MM.1S (cell line): ENCODE measurements around the gene SCUBE1.

ENCODE experiments used
- DNase-seq: peaks from one replicate; pipeline ENCODE4 v3.0.0-alpha.2; 2015
- H2AFZ ChIP-seq: fragments of 300-600 bp; sonication (generic); 2 replicates; pipeline ENCODE4 v1.6.0; 2016; ENCODE audit warnings: antibody characterized with exemption, low read length
- H3F3A ChIP-seq: fragments of 300-600 bp; sonication (generic); 2 replicates; pipeline ENCODE4 v1.6.1; 2016; ENCODE audit warnings: mild to moderate bottlenecking, antibody characterized with exemption, low read length, moderate library complexity, mixed read lengths; ENCODE audit not compliant: insufficient read depth
- H3K27ac ChIP-seq: fragments of 300-600 bp; sonication (generic); 2 replicates; pipeline ENCODE4 v1.5.1; 2016; ENCODE audit warnings: mild to moderate bottlenecking, low read length
- H3K27me3 ChIP-seq: fragments of 300-600 bp; sonication (generic); replicated peaks from 2 replicates; pipeline ENCODE4 v1.6.0; 2016; ENCODE audit warnings: low read length; ENCODE audit not compliant: insufficient read depth
- H3K36me3 ChIP-seq: fragments of 300-600 bp; sonication (generic); replicated peaks from 2 replicates; pipeline ENCODE4 v1.6.1; 2016; ENCODE audit warnings: mild to moderate bottlenecking, low read length, mixed read lengths; ENCODE audit not compliant: insufficient read depth
- H3K4me1 ChIP-seq: fragments of 300-600 bp; sonication (generic); 2 replicates; pipeline ENCODE4 v1.6.1; 2016; ENCODE audit warnings: low read length, mixed read lengths
- H3K4me2 ChIP-seq: fragments of 300-600 bp; sonication (generic); 2 replicates; pipeline ENCODE4 v1.6.0; 2016; ENCODE audit warnings: low read depth, low read length
- H3K4me3 ChIP-seq: fragments of 300-600 bp; sonication (generic); 2 replicates; pipeline ENCODE4 v1.5.1; 2016; ENCODE audit warnings: low read length, mixed read lengths
- H3K79me2 ChIP-seq: fragments of 300-600 bp; sonication (generic); 2 replicates; pipeline ENCODE4 v1.6.1; 2016; ENCODE audit warnings: mixed run types, low read length, mixed read lengths
- H3K9ac ChIP-seq: fragments of 300-600 bp; sonication (generic); 2 replicates; pipeline ENCODE4 v1.6.1; 2016; ENCODE audit warnings: low read length, mixed read lengths
- H3K9me2 ChIP-seq: fragments of 300-600 bp; sonication (generic); replicated peaks from 2 replicates; pipeline ENCODE4 v1.6.1; 2016; ENCODE audit warnings: mild to moderate bottlenecking, low read length, mixed read lengths; ENCODE audit not compliant: insufficient read depth
- H3K9me3 ChIP-seq: fragments of 300-600 bp; sonication (generic); replicated peaks from 2 replicates; pipeline ENCODE4 v1.6.1; 2016; ENCODE audit warnings: mild to moderate bottlenecking, low read length, mixed read lengths; ENCODE audit not compliant: insufficient read depth
- H4K20me1 ChIP-seq: fragments of 300-600 bp; sonication (generic); 2 replicates; pipeline ENCODE4 v1.6.1; 2016; ENCODE audit warnings: mild to moderate bottlenecking, low read length, moderate library complexity, mixed read lengths; ENCODE audit not compliant: insufficient read depth
- CTCF ChIP-seq: fragments of 300-600 bp; sonication (generic); IDR thresholded peaks from 2 replicates; pipeline ENCODE4 v1.5.1; 2016; ENCODE audit warnings: antibody characterized with exemption, low read length, mixed read lengths
- EZH2 ChIP-seq: fragments of 300-600 bp; sonication (generic); optimal IDR thresholded peaks from 2 replicates; pipeline ENCODE3; 2017; ENCODE audit warnings: low read depth, mild to moderate bottlenecking, antibody characterized with exemption, low read length, mixed read lengths
- EZH2phosphoT487 ChIP-seq: fragments of 300-600 bp; sonication (generic); IDR thresholded peaks from 2 replicates; pipeline ENCODE4 v1.6.1; 2018; ENCODE audit warnings: antibody characterized with exemption, low read length

SCUBE1 gene

GRCh38 chr22:43233529-43233928, 109.6 kb downstream of the SCUBE1 start:
- Histone ChIP-seq H3K9ac (no peak overlapping the region), H3K4me1 (no peaks in the 10 kb centered on the region), H3K4me2 (no peak overlapping the region), H3K27me3 (no peaks in the 10 kb centered on the region; the same call in 1 of the 2 replicates), H3K4me3 (no peak overlapping the region), H3K27ac (no peak overlapping the region), H3F3A (no peaks in the 10 kb centered on the region), H3K36me3 (no peaks in the 10 kb centered on the region), H3K79me2 (no peaks in the 10 kb centered on the region), H4K20me1 (no peaks in the 10 kb centered on the region), H3K9me3 (no peaks in the 10 kb centered on the region), H3K9me2 (no peaks in the 10 kb centered on the region), H2AFZ (no peak overlapping the region)
- TF ChIP-seq EZH2, result no peak
- no peak for TF ChIP-seq CTCF
- no peak for TF ChIP-seq EZH2phosphoT487
- no peak for DNase-seq

GRCh38 chr22:43232445-43232844, 110.7 kb downstream of the SCUBE1 start:
- no peak overlapping the region for H2AFZ ChIP-seq
- no peaks in the 10 kb centered on the region for H3F3A ChIP-seq
- no peak overlapping the region for H3K27ac ChIP-seq
- no peak overlapping the region for H3K4me3 ChIP-seq
- no peaks in the 10 kb centered on the region for H4K20me1 ChIP-seq
- no peaks in the 10 kb centered on the region for H3K9me3 ChIP-seq
- no peaks in the 10 kb centered on the region for H3K79me2 ChIP-seq
- no peaks in the 10 kb centered on the region for H3K36me3 ChIP-seq
- H3K9ac ChIP-seq, result no peak overlapping the region
- no peak for DNase-seq
- H3K4me2 ChIP-seq, result no peak overlapping the region
- no peaks in the 10 kb centered on the region for H3K9me2 ChIP-seq
- TF ChIP-seq EZH2phosphoT487 (no peak), EZH2 (no peak), CTCF (no peak)
- no peaks in the 10 kb centered on the region; the same call in 1 of the 2 replicates for H3K27me3 ChIP-seq
- no peaks in the 10 kb centered on the region for H3K4me1 ChIP-seq

- H3K9me3 ChIP-seq, result no peaks in the 10 kb centered on the region
- no peak overlapping the region for H3K9ac ChIP-seq
- no peaks in the 10 kb centered on the region; the same call in 1 of the 2 replicates for H3K27me3 ChIP-seq
- H3F3A ChIP-seq, result no peaks in the 10 kb centered on the region
- no peaks in the 10 kb centered on the region for H3K4me1 ChIP-seq
- H3K79me2 ChIP-seq, result no peaks in the 10 kb centered on the region
- no peak overlapping the region for H3K4me2 ChIP-seq
- no peaks in the 10 kb centered on the region for H4K20me1 ChIP-seq
- no peak for DNase-seq
- no peak overlapping the region for H2AFZ ChIP-seq
- no peaks in the 10 kb centered on the region for H3K9me2 ChIP-seq
- no peaks in the 10 kb centered on the region for H3K36me3 ChIP-seq
- TF ChIP-seq EZH2phosphoT487 (no peak), CTCF (no peak), EZH2 (no peak)
- H3K27ac ChIP-seq, result no peak overlapping the region
- H3K4me3 ChIP-seq, result no peak overlapping the region
Measured at GRCh38 chr22:43231724-43232034, 111.5 kb downstream of the SCUBE1 start.
